IMR-90 (cell line): ENCODE results near the gene SMARCA4. TPM values are rescaled to one million over a fixed set of nuclear protein-coding genes. Genes with fewer than 3 reads are reported as not detected.

Source experiments
- ATAC-seq: fragments of 200-7000 bp; cut with Tn5 transposase; 2 replicates; pipeline ENCODE4 v1.9.1; 2020; ENCODE audit warnings: low read depth, mild to moderate bottlenecking, moderate library complexity
- BruUV-seq: library from RNA; stranded (reverse); fragments of 400-500 nt; replicated peaks from 2 replicates; lab custom pipeline; 2021; lab: Mats Ljungman, UMichigan
- CTCF ChIA-PET: fragments of 300-600 bp; formaldehyde crosslinking; extraction: SDS; loops from one replicate; lab custom pipeline; 2021; ENCODE audit warnings: antibody characterized with exemption; lab: Yijun Ruan, JAX
- POLR2A ChIA-PET: fragments of 300-600 bp; sonication (Branson Sonifier 250); formaldehyde crosslinking; loops from one replicate; lab custom pipeline; 2022; ENCODE audit warnings: antibody characterized with exemption; ENCODE audit not compliant: unreplicated experiment; lab: Charles Lee
- DNase-seq: peaks from one replicate; pipeline ENCODE4 v3.0.0; 2013
- H2AFZ ChIP-seq: replicated peaks from 2 replicates; pipeline ENCODE3; 2013; ENCODE audit warnings: low read length, mild to moderate bottlenecking; ENCODE audit not compliant: poor library complexity
- H2AK5ac ChIP-seq: 2 replicates; pipeline ENCODE4 v1.6.1; 2013; ENCODE audit warnings: low read depth, low read length, inconsistent platforms
- H2AK9ac ChIP-seq: replicated peaks from 2 replicates; pipeline ENCODE3; 2013; ENCODE audit warnings: mild to moderate bottlenecking, low read depth, low read length, moderate library complexity; ENCODE audit not compliant: poor library complexity
- H2BK120ac ChIP-seq: 2 replicates; pipeline ENCODE4 v1.6.1; 2013; ENCODE audit warnings: low read depth, low read length, inconsistent platforms
- H2BK15ac ChIP-seq: 3 replicates; pipeline ENCODE4 v1.6.1; 2013; ENCODE audit warnings: low read depth, low read length, inconsistent platforms
- H2BK20ac ChIP-seq: 2 replicates; pipeline ENCODE4 v1.6.1; 2013; ENCODE audit warnings: low read depth, mild to moderate bottlenecking, inconsistent platforms, low read length, moderate library complexity
- H2BK5ac ChIP-seq: 2 replicates; pipeline ENCODE4 v1.6.1; 2013; ENCODE audit warnings: mild to moderate bottlenecking, low read depth, low read length, inconsistent platforms; ENCODE audit not compliant: poor library complexity, severe bottlenecking
- H3K14ac ChIP-seq: replicated peaks from 2 replicates; pipeline ENCODE4 v1.6.1; 2013; ENCODE audit warnings: low read depth, low read length, inconsistent platforms
- H3K18ac ChIP-seq: 2 replicates; pipeline ENCODE4 v1.6.1; 2013; ENCODE audit warnings: low read depth, low read length, control low read depth
- H3K23ac ChIP-seq: 2 replicates; pipeline ENCODE4 v1.6.1; 2013; ENCODE audit warnings: low read depth, low read length, inconsistent platforms
- H3K27ac ChIP-seq: 2 replicates; pipeline ENCODE4 v1.5.1; 2013; ENCODE audit warnings: mild to moderate bottlenecking, control low read depth, low read length; ENCODE audit not compliant: insufficient read depth
- H3K27me3 ChIP-seq: 2 replicates; pipeline ENCODE4 v1.6.1; 2013; ENCODE audit warnings: low read length; ENCODE audit not compliant: control insufficient read depth, insufficient read depth
- H3K36me3 ChIP-seq: 2 replicates; pipeline ENCODE4 v1.6.1; 2013; ENCODE audit warnings: low read length, mixed read lengths; ENCODE audit not compliant: control insufficient read depth, insufficient read depth
- H3K4ac ChIP-seq: 2 replicates; pipeline ENCODE4 v1.6.1; 2013; ENCODE audit warnings: low read depth, low read length, inconsistent platforms
- H3K4me1 ChIP-seq: 2 replicates; pipeline ENCODE4 v1.6.1; 2013; ENCODE audit warnings: low read length, mixed read lengths; ENCODE audit not compliant: control insufficient read depth, insufficient read depth
- H3K4me2 ChIP-seq: 2 replicates; pipeline ENCODE4 v1.6.1; 2013; ENCODE audit warnings: low read depth, mild to moderate bottlenecking, control low read depth, low read length, moderate library complexity
- H3K4me3 ChIP-seq: 2 replicates; pipeline ENCODE4 v1.5.1; 2013; ENCODE audit warnings: low read depth, mild to moderate bottlenecking, control low read depth, low read length, moderate library complexity; ENCODE audit not compliant: insufficient read depth
- H3K56ac ChIP-seq: 2 replicates; pipeline ENCODE4 v1.6.1; 2013; ENCODE audit warnings: low read length, inconsistent platforms; ENCODE audit not compliant: insufficient read depth; ENCODE audit errors: extremely low read depth
- H3K79me1 ChIP-seq, 2 experiments: 2 replicates each; pipeline ENCODE4 v1.6.1; 2013; ENCODE audit warnings: low read length in 2 of 2, inconsistent platforms in 1 of 2, low read depth in 1 of 2
- H3K9ac ChIP-seq: 2 replicates; pipeline ENCODE4 v1.6.1; 2013; ENCODE audit warnings: low read depth, low read length, control low read depth
- H3K9me1 ChIP-seq: 2 replicates; pipeline ENCODE4 v1.6.1; 2013; ENCODE audit warnings: low read length, inconsistent platforms; ENCODE audit not compliant: insufficient read depth
- H3K9me3 ChIP-seq: 2 replicates; pipeline ENCODE4 v1.6.1; 2013; ENCODE audit warnings: low read length; ENCODE audit not compliant: control insufficient read depth, insufficient read depth
- H4K20me1 ChIP-seq: 2 replicates; pipeline ENCODE4 v1.6.1; 2013; ENCODE audit warnings: low read length, inconsistent platforms; ENCODE audit not compliant: insufficient read depth
- H4K5ac ChIP-seq: 2 replicates; pipeline ENCODE4 v1.6.1; 2013; ENCODE audit warnings: mild to moderate bottlenecking, low read depth, low read length, control low read depth
- H4K8ac ChIP-seq, 2 experiments: 2 replicates each; pipeline ENCODE4 v1.6.1; 2013; ENCODE audit warnings: low read depth in 2 of 2, low read length in 2 of 2, control low read depth in 1 of 2, inconsistent platforms in 1 of 2
- H4K91ac ChIP-seq: 2 replicates; pipeline ENCODE4 v1.6.1; 2013; ENCODE audit warnings: low read depth, low read length, inconsistent platforms; ENCODE audit not compliant: insufficient read depth
- BHLHE40 ChIP-seq: fragments of 150-350 bp; IDR thresholded peaks from 2 replicates; pipeline ENCODE4 v1.6.1; 2016; ENCODE audit warnings: mild to moderate bottlenecking, low read depth, low read length
- CHD1 ChIP-seq: IDR thresholded peaks from 2 replicates; pipeline ENCODE4 v1.6.1; 2012; ENCODE audit warnings: low read depth, low read length, improper control_type of control experiment
- ELK1 ChIP-seq: fragments of 150-350 bp; IDR thresholded peaks from 2 replicates; pipeline ENCODE4 v1.6.1; 2016; ENCODE audit warnings: low read depth, mild to moderate bottlenecking, low read length, moderate library complexity, borderline replicate concordance
- MAZ ChIP-seq: IDR thresholded peaks from 2 replicates; pipeline ENCODE4 v1.6.1; 2012; ENCODE audit warnings: low read depth, mild to moderate bottlenecking, low read length, improper control_type of control experiment, moderate library complexity, borderline replicate concordance
- MXI1 ChIP-seq: IDR thresholded peaks from 2 replicates; pipeline ENCODE4 v1.6.1; 2012; ENCODE audit warnings: low read depth, mild to moderate bottlenecking, low read length, moderate library complexity, borderline replicate concordance
- RAD21 ChIP-seq: IDR thresholded peaks from 2 replicates; pipeline ENCODE4 v1.6.1; 2012; ENCODE audit warnings: low read length, improper control_type of control experiment
- RCOR1 ChIP-seq: IDR thresholded peaks from 2 replicates; pipeline ENCODE4 v1.6.1; 2012; ENCODE audit warnings: mild to moderate bottlenecking, low read length, improper control_type of control experiment; ENCODE audit not compliant: insufficient replicate concordance
- WGBS, 2 experiments: methylation state at CpG; one replicate each; pipeline versions ENCODE4 v1.1.5 to v1.1.7; 2013; ENCODE audit warnings: missing lambda C conversion rate in 2 of 2; ENCODE audit not compliant: insufficient read length in 1 of 2; ENCODE audit errors: extremely low coverage in 2 of 2; 5-methylcytosine and 5-hydroxymethylcytosine counted together
- dilution Hi-C: fragments of 300-500 bp; cut with HindIII; formaldehyde crosslinking; loops from one replicate; pipeline ENCODE4 v1.14.3; 2018; ENCODE audit warnings: low sequenced_read_pairs; ENCODE audit not compliant: unreplicated experiment
- in situ Hi-C: fragments of 300-500 bp; cut with MboI; formaldehyde crosslinking; loops from 3 replicates; pipeline ENCODE4 v1.14.3; 2019; ENCODE audit warnings: low sequenced_read_pairs, inconsistent platforms, mixed read lengths
- intact Hi-C: fragments of 100-400 bp; cut with micrococcal nuclease; formaldehyde crosslinking; loops from 2 replicates; pipeline ENCODE4 v1.10.0; 2022
- polyA plus RNA-seq, 3 experiments: library from polyadenylated mRNA; depleted of rRNA; stranded (reverse); fragments of >200 nt; gene quantifications; 2 replicates each; pipeline ENCODE4 v1.2.3, GENCODE V29; 2012; ENCODE audit warnings: low replicate concordance in 1 of 3
- total RNA-seq: library from RNA; depleted of rRNA; stranded (reverse); fragments of >200 nt; gene quantifications from 2 replicates; pipeline ENCODE4 v1.2.3, GENCODE V29; 2012

The SMARCA4 gene
- total and polyA plus RNA-seq, 2 of the 4 experiments (the other 2 are of a cell fraction) = 41.4 to 85.6 TPM

- Histone ChIP-seq H3K79me1 (peaks cover 12 to 75% of the 10 kb centered on the region in 2 experiments; a peak in 3 of 4 replicates), H3K36me3 (peaks cover 4% of the 10 kb centered on the region; the same call in 1 of the 2 replicates), H2BK20ac (peak overlapping the region; percentile 55; the same call in 1 of the 2 replicates), H3K4me3 (no peak overlapping the region), H4K91ac (0 out of 2 replicates have a peak overlapping the region, but pooled peaks have one; percentile 46), H3K4ac (peak overlapping the region; percentile 87), H2BK15ac (no peak overlapping the region), H3K4me1 (peaks cover 13% of the 10 kb centered on the region), H3K23ac (peak overlapping the region; percentile 81; the same call in 1 of the 2 replicates), H2AFZ (peak overlapping the region; percentile 84), H2AK5ac (peak overlapping the region; percentile 9; the same call in 1 of the 2 replicates), H3K9ac (peak overlapping the region; percentile 6; the same call in 1 of the 2 replicates), H2AK9ac (peak overlapping the region; percentile 93), H3K18ac (0 out of 2 replicates have a peak overlapping the region, but pooled peaks have one; percentile 31), H2BK5ac (peak overlapping the region; percentile 67), H3K9me1 (peaks cover 27% of the 10 kb centered on the region), H3K27ac (peak overlapping the region; percentile 48; the same call in 1 of the 2 replicates), H3K9me3 (no peaks in the 10 kb centered on the region), H3K56ac (peak overlapping the region; percentile 14; the same call in 1 of the 2 replicates), H3K14ac (peak overlapping the region; percentile 91), H3K27me3 (no peaks in the 10 kb centered on the region), H4K8ac (peak overlapping the region in 1 of 2 experiments; percentile 74; a peak in 2 of 4 replicates), H4K5ac (peak overlapping the region; percentile 70), H2BK120ac (peak overlapping the region; percentile 53), H4K20me1 (peaks cover 96% of the 10 kb centered on the region), H3K4me2 (peak overlapping the region; percentile 79)
- ChIA-PET CTCF (interaction anchor here (0.9 kb wide), 1 partner anchor 33 kb away, joined by 4 read pairs; no protein-coding TSS in a partner anchor), POLR2A (no interaction called here)
- intact Hi-C loops (loop anchor here (2.0 kb wide), 1 partner anchor 15 kb away; the partner anchor contains the start of gene SMARCA4), dilution Hi-C loops (no loop called here), in situ Hi-C loops (no loop called here)
- DNase-seq = peak; percentile 66
- BruUV-seq = no TSS peak
- WGBS, 2 experiments = 11% methylated on average over 4 of the region's 19 CpGs; no CpG with 5 or more reads in 1 of the 2 experiments
- peak; percentile 74 for ATAC-seq
- TF ChIP-seq CHD1 (no peak), ELK1 (no peak), BHLHE40 (no peak), MXI1 (no peak), RCOR1 (no peak), MAZ (no peak), RAD21 (no peak)
Measured at GRCh38 chr19:10975374-10976130, 14.7 kb downstream of the SMARCA4 start.
